Gastrocnemius medialis (tissue), 4 donors: ENCODE data around the gene EGFR. TPM values are rescaled to one million over a fixed set of nuclear protein-coding genes. Genes with fewer than 3 reads are reported as not detected.
A peak's percentile ranks its signal among the peaks of the same experiment; 100 is the strongest.

Experiments used
- ATAC-seq, 2 donors: fragments of 150-250 bp; one replicate each; pipeline ENCODE4 v1.9.1; 2016
- DNase-seq, 2 donors: peaks; one replicate each; pipeline ENCODE4 v3.0.0-alpha.2; 2019
- H3K27ac ChIP-seq, 4 donors: fragments of 200-600 bp; sonication (generic); 1 replicate in 1 of 4; 2 replicates in 3 of 4; pipeline ENCODE4 v1.5.1; 2016 to 2018; ENCODE audit warnings: mild to moderate bottlenecking in 2 of 4, moderate library complexity in 1 of 4
- H3K27me3 ChIP-seq, 3 donors: fragments of 200-600 bp; sonication (generic) in 2 of 3; 1 replicate in 1 of 3; 2 replicates in 2 of 3; pipeline versions ENCODE4 v1.5.1 to v1.6.0; 2016 to 2019; ENCODE audit warnings: mild to moderate bottlenecking in 1 of 3, moderate library complexity in 1 of 3
- H3K36me3 ChIP-seq, 2 donors: fragments of 200-600 bp; sonication (generic) in 1 of 2; one replicate each; pipeline ENCODE4 v1.5.1; 2017 to 2018
- H3K4me1 ChIP-seq, 2 donors: fragments of 200-600 bp; sonication (generic) in 1 of 2; one replicate each; pipeline ENCODE4 v1.5.1; 2016 to 2017; ENCODE audit warnings: mild to moderate bottlenecking in 2 of 2
- H3K4me3 ChIP-seq, 4 donors: fragments of 200-600 bp; sonication (generic) in 3 of 4; 1 replicate in 1 of 4; 2 replicates in 3 of 4; pipeline ENCODE4 v1.5.1; 2016 to 2019; ENCODE audit warnings: mild to moderate bottlenecking in 2 of 4
- H3K9me3 ChIP-seq, 3 donors: fragments of 200-600 bp; sonication (generic) in 2 of 3; 1 replicate in 1 of 3; 2 replicates in 2 of 3; pipeline ENCODE4 v1.5.1; 2016 to 2019
- CTCF ChIP-seq, 5 experiments: fragments of 450-650 bp in 3 of 5; fragments of 200-600 bp in 2 of 5; sonication (generic) in 2 of 5; IDR thresholded peaks in 4 of 5; conservative IDR thresholded peaks in 1 of 5; 1 replicate in 4 of 5; 2 replicates in 1 of 5; pipeline ENCODE4 v1.5.1; 2016 to 2019; ENCODE audit warnings: antibody characterized with exemption in 5 of 5, mild to moderate bottlenecking in 3 of 5, moderate library complexity in 3 of 5
- POLR2A ChIP-seq, 2 donors: fragments of 450-650 bp; IDR thresholded peaks; one replicate each; pipeline ENCODE4 v1.6.1; 2017; ENCODE audit warnings: antibody characterized with exemption in 2 of 2, mild to moderate bottlenecking in 2 of 2, moderate library complexity in 2 of 2
- in situ Hi-C, 4 donors: fragments of 200-750 bp; cut with MboI; loops; one replicate each; pipeline versions ENCODE4 v1.15.0 to v1.8.0; 2017; ENCODE audit warnings: low sequenced_read_pairs in 4 of 4
- intact Hi-C: fragments of 100-400 bp; cut with DNase I; formaldehyde crosslinking; loops from one replicate; pipeline ENCODE4 v1.15.1; 2023; ENCODE audit warnings: low total_unique reads
- total RNA-seq, 4 donors: library from RNA; depleted of rRNA; stranded (reverse); fragments of >200 nt; gene quantifications; one replicate each; pipeline versions ENCODE4 v1.1.0 to v1.2.3, GENCODE V29; 2016

Gene EGFR
- total RNA-seq, 4 donors from 2014 or later, result 28.0 to 34.8 (median 29.4) TPM

GRCh38 chr7:55044371-55044717 is 25.5 kb downstream of the EGFR start:
- DNase-seq (peak in 1 of 2 donors; percentile 61), ATAC-seq (peak; percentile 54 to 57)
- H3K4me1 ChIP-seq, result peaks cover 46 to 49% of the 10 kb centered on the region in 2 donors
- no peak overlapping the region for H3K4me3 ChIP-seq
- H3K36me3 ChIP-seq, result no peaks in the 10 kb centered on the region
- TF ChIP-seq CTCF (IDR thresholded peaks at IDR 0.05 in 4 of 5, conservative IDR thresholded peaks at IDR 0.05 in 1 of 5) (no peak), POLR2A (IDR thresholded peaks at IDR 0.05) (peak in 1 of 2 donors; percentile 8)
- no peaks in the 10 kb centered on the region for H3K27me3 ChIP-seq
- H3K27ac ChIP-seq, result peak overlapping the region; percentile 57 to 76 (median 74)
- in situ Hi-C loops (no loop called here), intact Hi-C loops (no loop called here)
- H3K9me3 ChIP-seq, result no peaks in the 10 kb centered on the region

- H3K36me3 ChIP-seq, result no peaks in the 10 kb centered on the region
- no peak for TF ChIP-seq POLR2A (IDR thresholded peaks at IDR 0.05)
- no peak for TF ChIP-seq CTCF (IDR thresholded peaks at IDR 0.05 in 4 of 5, conservative IDR thresholded peaks at IDR 0.05 in 1 of 5)
- DNase-seq (peak in 1 of 2 donors; percentile 44), ATAC-seq (peak in 1 of 2 donors; percentile 46)
- no peak overlapping the region for H3K4me3 ChIP-seq
- intact Hi-C loops (no loop called here), in situ Hi-C loops (no loop called here)
- H3K27ac ChIP-seq, result peak overlapping the region; percentile 57 to 76 (median 74)
- no peaks in the 10 kb centered on the region for H3K27me3 ChIP-seq
- peaks cover 48 to 51% of the 10 kb centered on the region in 2 donors for H3K4me1 ChIP-seq
- H3K9me3 ChIP-seq, result no peaks in the 10 kb centered on the region
Observed at GRCh38 chr7:55044791-55045190, 26.0 kb downstream of the EGFR start.

GRCh38 chr7:55046582-55047342 is 27.9 kb downstream of the EGFR start:
- Histone ChIP-seq H3K27me3 (no peaks in the 10 kb centered on the region), H3K4me3 (no peak overlapping the region), H3K4me1 (peaks cover 51 to 54% of the 10 kb centered on the region in 2 donors), H3K27ac (peak overlapping the region; percentile 44 to 77 (median 70)), H3K36me3 (no peaks in the 10 kb centered on the region), H3K9me3 (no peaks in the 10 kb centered on the region)
- TF ChIP-seq POLR2A (IDR thresholded peaks at IDR 0.05), result no peak
- TF ChIP-seq CTCF (IDR thresholded peaks at IDR 0.05 in 4 of 5, conservative IDR thresholded peaks at IDR 0.05 in 1 of 5), result no peak
- DNase-seq, result no peak
- in situ Hi-C loops (no loop called here), intact Hi-C loops (no loop called here)
- no peak for ATAC-seq

GRCh38 chr7:55048221-55048859 is 29.5 kb downstream of the EGFR start:
- TF ChIP-seq CTCF (IDR thresholded peaks at IDR 0.05 in 4 of 5, conservative IDR thresholded peaks at IDR 0.05 in 1 of 5) (no peak), POLR2A (IDR thresholded peaks at IDR 0.05) (no peak)
- DNase-seq, result peak; percentile 67 to 72
- Histone ChIP-seq H3K4me3 (no peak overlapping the region), H3K36me3 (no peaks in the 10 kb centered on the region), H3K9me3 (no peaks in the 10 kb centered on the region), H3K27me3 (no peaks in the 10 kb centered on the region), H3K4me1 (peaks cover 51 to 54% of the 10 kb centered on the region in 2 donors), H3K27ac (peak overlapping the region; percentile 44 to 77 (median 70))
- peak; percentile 93 to 95 for ATAC-seq
- intact Hi-C loops (loop anchor here (2.0 kb wide), 1 partner anchor 22 kb away; no protein-coding TSS in a partner anchor), in situ Hi-C loops (no loop called here)
